OCI-LY7 (cell line): ENCODE measurements around the gene AUNIP. TPM values are rescaled to one million over a fixed set of nuclear protein-coding genes. Genes with fewer than 3 reads are reported as not detected.

Experiments used
- BruUV-seq: library from RNA; stranded (reverse); fragments of 400-500 nt; replicated peaks from 2 replicates; lab custom pipeline; 2021; lab: Mats Ljungman, UMichigan
- CTCF ChIA-PET: fragments of 300-600 bp; sonication (Branson Sonifier 250); formaldehyde crosslinking; loops from one replicate; lab custom pipeline; 2022; ENCODE audit warnings: antibody characterized with exemption; ENCODE audit not compliant: unreplicated experiment; lab: Charles Lee
- POLR2A ChIA-PET: fragments of 300-600 bp; sonication (Branson Sonifier 250); formaldehyde crosslinking; loops from one replicate; lab custom pipeline; 2022; ENCODE audit warnings: antibody characterized with exemption; lab: Charles Lee
- DNase-seq: peaks from one replicate; pipeline ENCODE4 v3.0.0-alpha.2; 2015; ENCODE audit warnings: low spot score
- H2AFZ ChIP-seq: fragments of 200-600 bp; sonication (generic), shearing (Covaris generic); 2 replicates; pipeline ENCODE4 v1.6.1; 2014; ENCODE audit warnings: mild to moderate bottlenecking, antibody characterized with exemption, low read length, moderate library complexity
- H3K27ac ChIP-seq: fragments of 200-600 bp; sonication (generic); 2 replicates; pipeline ENCODE4 v1.5.1; 2014; ENCODE audit warnings: mixed run types, low read depth, mild to moderate bottlenecking, moderate library complexity, low read length, inconsistent platforms; ENCODE audit not compliant: poor library complexity, severe bottlenecking
- H3K36me3 ChIP-seq: fragments of 200-600 bp; sonication (generic); 2 replicates; pipeline ENCODE4 v1.6.1; 2014; ENCODE audit warnings: mild to moderate bottlenecking, antibody characterized with exemption, low read length, moderate library complexity, mixed read lengths; ENCODE audit not compliant: insufficient read depth
- H3K4me1 ChIP-seq: fragments of 200-600 bp; sonication (generic); 2 replicates; pipeline ENCODE4 v1.5.1; 2014; ENCODE audit warnings: mild to moderate bottlenecking, low read length; ENCODE audit not compliant: insufficient read depth, poor library complexity, severe bottlenecking
- H3K4me2 ChIP-seq: fragments of 200-600 bp; sonication (generic); 2 replicates; pipeline ENCODE4 v1.6.1; 2014; ENCODE audit warnings: mild to moderate bottlenecking, low read length
- H3K4me3 ChIP-seq: fragments of 200-600 bp; sonication (generic); 2 replicates; pipeline ENCODE4 v1.5.1; 2014; ENCODE audit warnings: mild to moderate bottlenecking, low read depth, low read length; ENCODE audit not compliant: poor library complexity, severe bottlenecking
- H3K79me2 ChIP-seq: fragments of 200-600 bp; sonication (generic); 2 replicates; pipeline ENCODE4 v1.6.1; 2016; ENCODE audit warnings: low read depth, mild to moderate bottlenecking, low read length, moderate library complexity, mixed read lengths; ENCODE audit not compliant: insufficient read depth
- H3K9me2 ChIP-seq: fragments of 200-600 bp; sonication (generic); 2 replicates; pipeline ENCODE4 v1.6.1; 2016; ENCODE audit warnings: mild to moderate bottlenecking, low read length, mixed read lengths; ENCODE audit not compliant: insufficient read depth
- H3K9me3 ChIP-seq: fragments of 200-600 bp; sonication (generic); 2 replicates; pipeline ENCODE4 v1.6.1; 2014; ENCODE audit warnings: mild to moderate bottlenecking, mixed run types, low read length, mixed read lengths
- H4K20me1 ChIP-seq: fragments of 200-600 bp; sonication (generic); 2 replicates; pipeline ENCODE4 v1.6.1; 2014; ENCODE audit warnings: mild to moderate bottlenecking, antibody characterized with exemption, low read length, moderate library complexity, mixed read lengths; ENCODE audit not compliant: insufficient read depth
- EZH2phosphoT487 ChIP-seq: fragments of 200-600 bp; sonication (generic); IDR thresholded peaks from 2 replicates; pipeline ENCODE4 v1.6.1; 2018; ENCODE audit warnings: low read depth, borderline replicate concordance, mild to moderate bottlenecking, mixed run types, antibody characterized with exemption, low read length, moderate library complexity, mixed read lengths
- intact Hi-C: fragments of 100-400 bp; cut with micrococcal nuclease; formaldehyde crosslinking; loops from one replicate; pipeline ENCODE4 v1.10.0; 2022; ENCODE audit not compliant: unreplicated experiment
- total RNA-seq, 2 experiments: library from RNA; depleted of rRNA in 1 of 2; stranded (reverse); fragments of >200 nt in 1 of 2; shearing (Covaris generic) in 1 of 2; gene quantifications; 2 replicates each; pipeline ENCODE4 v1.2.3, GENCODE V29; 2014 to 2022
- TF ChIP-seq, protein P1 (sequence below): fragments of 200-600 bp; sonication (generic); conservative IDR thresholded peaks from 2 replicates; pipeline ENCODE4 v1.5.1; 2014; ENCODE audit warnings: mild to moderate bottlenecking, antibody characterized with exemption, low read length, moderate library complexity, mixed read lengths

The AUNIP gene
- total RNA-seq, 2 experiments from 2014 or later, result 15.1 to 21.5 TPM

DNA sequence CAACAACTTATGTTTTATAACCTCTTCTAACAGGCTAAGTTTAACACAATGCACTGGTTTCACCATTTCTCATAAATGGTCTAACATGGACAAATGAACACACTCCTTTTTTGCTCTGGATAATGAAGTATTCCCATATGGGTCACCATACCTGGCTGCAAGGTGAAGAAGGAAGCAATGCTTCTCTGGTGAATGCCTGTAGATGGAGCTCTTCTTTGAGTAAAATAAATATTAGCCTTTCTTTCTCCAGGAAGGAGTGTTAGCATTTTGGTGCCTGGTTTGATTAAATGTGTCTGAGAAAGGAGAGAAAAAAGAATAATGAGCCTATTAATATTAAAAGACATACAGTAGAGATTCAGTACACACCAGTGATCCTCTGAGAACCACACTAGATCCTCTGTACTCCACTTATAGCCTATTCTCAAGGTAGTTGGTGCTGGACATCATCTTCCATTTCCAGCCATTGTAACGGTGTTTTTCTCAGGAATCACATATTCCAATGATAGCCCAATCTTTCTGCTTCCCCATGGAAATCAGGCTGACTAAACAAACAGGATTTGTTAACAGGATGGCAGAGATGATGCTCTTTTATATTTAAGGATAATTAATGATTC is 21.9 kb downstream of the AUNIP start:
- Histone ChIP-seq H3K9me3 (no peaks in the 10 kb centered on the region), H3K36me3 (peaks cover 57% of the 10 kb centered on the region), H4K20me1 (no peaks in the 10 kb centered on the region), H2AFZ (no peak overlapping the region), H3K27ac (no peak overlapping the region), H3K4me1 (no peaks in the 10 kb centered on the region), H3K4me3 (no peak overlapping the region), H3K9me2 (no peaks in the 10 kb centered on the region), H3K4me2 (no peak overlapping the region), H3K79me2 (peaks cover 10% of the 10 kb centered on the region; the same call in 1 of the 2 replicates)
- DNase-seq, result peak; percentile 33
- TF ChIP-seq, protein P1, sequence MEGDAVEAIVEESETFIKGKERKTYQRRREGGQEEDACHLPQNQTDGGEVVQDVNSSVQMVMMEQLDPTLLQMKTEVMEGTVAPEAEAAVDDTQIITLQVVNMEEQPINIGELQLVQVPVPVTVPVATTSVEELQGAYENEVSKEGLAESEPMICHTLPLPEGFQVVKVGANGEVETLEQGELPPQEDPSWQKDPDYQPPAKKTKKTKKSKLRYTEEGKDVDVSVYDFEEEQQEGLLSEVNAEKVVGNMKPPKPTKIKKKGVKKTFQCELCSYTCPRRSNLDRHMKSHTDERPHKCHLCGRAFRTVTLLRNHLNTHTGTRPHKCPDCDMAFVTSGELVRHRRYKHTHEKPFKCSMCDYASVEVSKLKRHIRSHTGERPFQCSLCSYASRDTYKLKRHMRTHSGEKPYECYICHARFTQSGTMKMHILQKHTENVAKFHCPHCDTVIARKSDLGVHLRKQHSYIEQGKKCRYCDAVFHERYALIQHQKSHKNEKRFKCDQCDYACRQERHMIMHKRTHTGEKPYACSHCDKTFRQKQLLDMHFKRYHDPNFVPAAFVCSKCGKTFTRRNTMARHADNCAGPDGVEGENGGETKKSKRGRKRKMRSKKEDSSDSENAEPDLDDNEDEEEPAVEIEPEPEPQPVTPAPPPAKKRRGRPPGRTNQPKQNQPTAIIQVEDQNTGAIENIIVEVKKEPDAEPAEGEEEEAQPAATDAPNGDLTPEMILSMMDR, result peak; percentile 81
- no peak for TF ChIP-seq EZH2phosphoT487
- ChIA-PET CTCF (interaction anchor here (0.6 kb wide), 1 partner anchor 160 kb away, joined by 8 read pairs; the partner anchor contains the start of gene PAFAH2), POLR2A (no interaction called here)
- BruUV-seq, result no TSS peak
- intact Hi-C loops, result loop anchor here (1.0 kb wide), 1 partner anchor 161 kb away; the partner anchor contains the start of gene PAFAH2

DNA sequence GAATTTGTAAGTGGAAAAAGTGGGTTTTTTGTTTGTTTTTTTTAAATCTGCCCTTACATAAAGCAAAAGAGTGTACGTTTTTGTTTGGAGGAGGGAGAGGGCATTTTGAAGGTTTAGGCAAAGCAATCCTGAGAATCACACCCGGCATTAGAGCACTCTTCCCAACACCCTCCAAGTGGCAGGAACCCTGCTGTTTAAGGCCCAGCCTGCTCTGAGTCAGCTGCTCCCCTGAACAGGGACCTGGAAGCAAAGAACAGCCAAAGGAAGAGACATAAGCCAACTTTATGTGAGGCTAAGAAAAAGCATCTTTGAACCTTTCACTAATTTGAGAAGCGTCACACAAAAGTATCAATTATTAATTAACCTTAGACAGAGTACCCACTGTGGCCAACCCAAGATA is 22.6 kb downstream of the AUNIP start:
- DNase-seq, result no peak
- peaks cover 63% of the 10 kb centered on the region for H3K36me3 ChIP-seq
- no TSS peak for BruUV-seq
- H3K4me2 ChIP-seq, result no peak overlapping the region
- no peak overlapping the region for H3K4me3 ChIP-seq
- intact Hi-C loops, result loop anchor here (1.0 kb wide), 1 partner anchor 162 kb away; the partner anchor contains the start of gene PAFAH2
- no peaks in the 10 kb centered on the region for H3K9me2 ChIP-seq
- peaks cover 5% of the 10 kb centered on the region; the same call in 1 of the 2 replicates for H3K79me2 ChIP-seq
- no peak overlapping the region for H3K27ac ChIP-seq
- no peaks in the 10 kb centered on the region for H3K9me3 ChIP-seq
- CTCF ChIA-PET, result no interaction called here
- no peak overlapping the region for H2AFZ ChIP-seq
- POLR2A ChIA-PET, result no interaction called here
- TF ChIP-seq EZH2phosphoT487, result no peak
- TF ChIP-seq, protein P1, result no peak
- no peaks in the 10 kb centered on the region for H4K20me1 ChIP-seq
- no peaks in the 10 kb centered on the region for H3K4me1 ChIP-seq

DNA sequence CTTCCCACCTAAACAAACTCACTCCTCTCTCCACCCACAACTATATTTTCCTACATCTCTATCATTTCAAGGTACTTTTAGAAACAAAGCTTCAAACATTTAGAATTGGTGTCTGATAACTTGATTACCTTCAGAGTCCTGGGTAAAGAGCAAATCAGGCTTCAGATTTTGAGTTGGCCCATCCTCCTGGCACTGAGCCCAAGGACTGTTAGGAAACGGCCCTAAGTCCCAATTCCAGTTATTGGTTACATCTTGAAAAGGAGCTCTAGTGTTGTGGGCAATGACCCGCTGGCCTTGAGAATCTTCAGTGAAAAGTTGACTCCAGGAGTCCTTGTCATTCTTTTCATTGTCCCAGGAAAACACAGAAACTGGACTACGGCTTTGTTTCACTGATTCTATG is 24.4 kb downstream of the AUNIP start:
- intact Hi-C loops, result no loop called here
- TF ChIP-seq, protein P1, result no peak
- no peak for TF ChIP-seq EZH2phosphoT487
- Histone ChIP-seq H3K4me2 (no peak overlapping the region), H3K9me3 (no peaks in the 10 kb centered on the region), H2AFZ (no peak overlapping the region), H3K4me1 (no peaks in the 10 kb centered on the region), H3K9me2 (no peaks in the 10 kb centered on the region), H4K20me1 (no peaks in the 10 kb centered on the region), H3K36me3 (peaks cover 80% of the 10 kb centered on the region), H3K4me3 (no peak overlapping the region), H3K27ac (no peak overlapping the region), H3K79me2 (no peaks in the 10 kb centered on the region; the same call in 1 of the 2 replicates)
- BruUV-seq, result no TSS peak
- DNase-seq, result no peak
- ChIA-PET CTCF (no interaction called here), POLR2A (interaction anchor here (1.4 kb wide), 1 partner anchor 10 kb away, joined by 5 read pairs; no protein-coding TSS in a partner anchor)
